ENCODE data around the gene SKP2. TPM values are rescaled to one million over a fixed set of nuclear protein-coding genes. Genes with fewer than 3 reads are reported as not detected.

The SKP2 gene
- total and polyA plus RNA-seq, 2 experiments from 2014 or later, result 64.6 to 103 TPM

DNA sequence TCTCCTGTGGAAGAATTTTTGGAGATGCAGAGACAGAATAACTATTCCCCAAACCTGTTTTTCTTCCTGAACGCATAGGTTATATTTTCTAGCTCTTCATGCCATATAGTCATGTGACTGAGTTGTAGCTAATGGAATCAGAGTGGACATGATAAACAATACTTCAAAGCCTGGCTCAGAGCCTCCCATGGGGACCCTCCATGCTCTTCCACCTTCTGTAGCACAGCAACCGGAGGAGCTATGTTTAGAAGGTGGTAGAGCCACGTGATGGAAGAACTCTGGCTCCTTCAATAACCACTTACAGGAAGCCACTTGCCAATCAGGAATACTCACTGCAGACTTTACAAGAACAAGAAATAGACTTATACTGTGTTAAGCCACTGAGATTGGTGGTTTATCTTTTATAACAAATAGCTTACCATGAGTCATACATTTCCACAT is 50.6 kb downstream of the SKP2 start:
- no peaks in the 10 kb centered on the region for H4K20me1 ChIP-seq (ENCODE audit: insufficient read depth, poor library complexity, severe bottlenecking)
- no peaks in the 10 kb centered on the region for H3K9me2 ChIP-seq (replicated peaks; ENCODE audit: insufficient read depth)
- H3K36me3 ChIP-seq (replicated peaks; ENCODE audit: insufficient read depth, low read depth), result no peaks in the 10 kb centered on the region
- no peak overlapping the region for H3K27ac ChIP-seq
- H3K4me3 ChIP-seq, result no peak overlapping the region
- DNase-seq (ENCODE audit: low spot score), result no peak
- H3K9me3 ChIP-seq (ENCODE audit: low read depth), result no peaks in the 10 kb centered on the region
- no peaks in the 10 kb centered on the region for H3K79me2 ChIP-seq
- WGBS (ENCODE audit: low lambda C conversion rate, missing lambda C conversion rate), result 72% methylated on average over 3 of the region's 3 CpGs
- TF ChIP-seq EZH2 (IDR thresholded peaks at IDR 0.05; ENCODE audit: borderline replicate concordance) (no peak), EZH2phosphoT487 (IDR thresholded peaks at IDR 0.05; ENCODE audit: low read depth, severe bottlenecking, unreplicated experiment) (no peak), CTCF (IDR thresholded peaks at IDR 0.05; ENCODE audit: poor library complexity) (no peak)
- H2AFZ ChIP-seq, result no peak overlapping the region
- no peak overlapping the region for H3K4me2 ChIP-seq
- no peaks in the 10 kb centered on the region for H3K27me3 ChIP-seq
- no peaks in the 10 kb centered on the region for H3K4me1 ChIP-seq (ENCODE audit: insufficient read depth)

DNA sequence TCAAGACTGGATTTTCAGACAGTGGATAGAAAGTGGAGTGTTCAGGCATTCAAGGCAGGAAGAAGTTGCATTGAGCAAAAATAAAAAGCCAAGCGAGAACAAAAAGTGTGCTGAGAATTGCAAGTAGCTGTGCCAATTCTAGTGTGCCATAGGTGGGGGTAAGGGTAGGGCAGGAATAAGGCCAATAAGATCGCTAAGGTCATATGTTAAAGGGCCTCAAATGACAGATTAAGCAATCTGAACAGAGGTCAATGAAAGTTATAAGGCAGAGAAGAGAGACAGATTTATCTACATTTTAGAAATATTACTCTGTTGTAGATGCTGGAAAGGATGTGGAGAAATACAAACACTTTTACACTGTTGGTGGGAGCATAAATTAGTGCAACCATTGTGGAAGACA is 53.4 kb downstream of the SKP2 start:
- Histone ChIP-seq H3K4me2 (no peak overlapping the region), H2AFZ (no peak overlapping the region), H3K4me3 (no peak overlapping the region), H3K36me3 (replicated peaks; ENCODE audit: insufficient read depth, low read depth) (no peaks in the 10 kb centered on the region), H3K27ac (no peak overlapping the region), H3K9me2 (replicated peaks; ENCODE audit: insufficient read depth) (no peaks in the 10 kb centered on the region), H4K20me1 (ENCODE audit: insufficient read depth, poor library complexity, severe bottlenecking) (no peaks in the 10 kb centered on the region), H3K27me3 (no peaks in the 10 kb centered on the region), H3K9me3 (ENCODE audit: low read depth) (no peaks in the 10 kb centered on the region), H3K4me1 (ENCODE audit: insufficient read depth) (no peaks in the 10 kb centered on the region), H3K79me2 (no peaks in the 10 kb centered on the region)
- DNase-seq (ENCODE audit: low spot score), result no peak
- WGBS (ENCODE audit: low lambda C conversion rate, missing lambda C conversion rate), result 98% methylated on average over 2 of the region's 2 CpGs
- TF ChIP-seq CTCF (IDR thresholded peaks at IDR 0.05; ENCODE audit: poor library complexity) (no peak), EZH2 (IDR thresholded peaks at IDR 0.05; ENCODE audit: borderline replicate concordance) (no peak), EZH2phosphoT487 (IDR thresholded peaks at IDR 0.05; ENCODE audit: low read depth, severe bottlenecking, unreplicated experiment) (no peak)

DNA sequence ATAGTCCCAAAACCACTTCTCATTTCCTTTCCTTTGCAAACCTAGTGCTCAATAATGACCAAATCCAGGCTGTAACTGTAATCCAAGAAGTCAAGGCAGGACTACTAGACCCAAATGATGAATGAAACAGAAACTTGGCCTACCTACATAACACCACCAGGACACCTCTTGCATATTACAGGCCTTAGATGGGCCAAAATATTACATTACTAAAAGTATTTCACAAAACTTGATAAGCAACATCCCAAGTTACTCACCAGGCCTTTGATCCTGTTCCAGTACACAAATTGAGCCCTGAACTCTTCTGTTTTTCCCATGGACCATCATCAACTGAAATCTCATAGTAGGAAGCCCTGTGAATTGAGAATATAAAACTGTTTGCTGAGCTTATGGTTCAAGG is 55.0 kb downstream of the SKP2 start:
- Histone ChIP-seq H3K9me2 (replicated peaks; ENCODE audit: insufficient read depth) (no peaks in the 10 kb centered on the region), H3K4me3 (no peak overlapping the region), H3K79me2 (no peaks in the 10 kb centered on the region), H3K27me3 (no peaks in the 10 kb centered on the region), H3K36me3 (replicated peaks; ENCODE audit: insufficient read depth, low read depth) (no peaks in the 10 kb centered on the region), H3K9me3 (ENCODE audit: low read depth) (no peaks in the 10 kb centered on the region), H3K4me1 (ENCODE audit: insufficient read depth) (no peaks in the 10 kb centered on the region), H2AFZ (no peak overlapping the region), H3K27ac (no peak overlapping the region), H3K4me2 (no peak overlapping the region), H4K20me1 (ENCODE audit: insufficient read depth, poor library complexity, severe bottlenecking) (no peaks in the 10 kb centered on the region)
- no peak for DNase-seq (ENCODE audit: low spot score)
- TF ChIP-seq CTCF (IDR thresholded peaks at IDR 0.05; ENCODE audit: poor library complexity) (no peak), EZH2 (IDR thresholded peaks at IDR 0.05; ENCODE audit: borderline replicate concordance) (no peak)

GRCh38 chr5:36208786-36209185 is 56.9 kb downstream of the SKP2 start:
- no peaks in the 10 kb centered on the region for H3K36me3 ChIP-seq (replicated peaks; ENCODE audit: insufficient read depth, low read depth)
- TF ChIP-seq EZH2phosphoT487 (IDR thresholded peaks at IDR 0.05; ENCODE audit: low read depth, severe bottlenecking, unreplicated experiment) (no peak), CTCF (IDR thresholded peaks at IDR 0.05; ENCODE audit: poor library complexity) (no peak), EZH2 (IDR thresholded peaks at IDR 0.05; ENCODE audit: borderline replicate concordance) (no peak)
- no peak overlapping the region for H3K4me2 ChIP-seq
- H3K4me1 ChIP-seq (ENCODE audit: insufficient read depth), result no peaks in the 10 kb centered on the region
- H4K20me1 ChIP-seq (ENCODE audit: insufficient read depth, poor library complexity, severe bottlenecking), result no peaks in the 10 kb centered on the region
- WGBS (ENCODE audit: low lambda C conversion rate, missing lambda C conversion rate), result 81% methylated on average over 2 of the region's 2 CpGs
- no peaks in the 10 kb centered on the region for H3K9me2 ChIP-seq (replicated peaks; ENCODE audit: insufficient read depth)
- no peaks in the 10 kb centered on the region for H3K9me3 ChIP-seq (ENCODE audit: low read depth)
- H3K79me2 ChIP-seq, result no peaks in the 10 kb centered on the region
- H2AFZ ChIP-seq, result no peak overlapping the region
- H3K27ac ChIP-seq, result no peak overlapping the region
- no peak for DNase-seq (ENCODE audit: low spot score)
- no peak overlapping the region for H3K4me3 ChIP-seq
- no peaks in the 10 kb centered on the region for H3K27me3 ChIP-seq

Data from hepatocyte (in vitro differentiated cells).